ENCODE measurements around the gene COMT. TPM values are rescaled to one million over a fixed set of nuclear protein-coding genes. Genes with fewer than 3 reads are reported as not detected.

The COMT gene
- total and polyA plus RNA-seq, 4 donors = 96.7 to 176 (median 106) TPM

Small RNA genes within 50 kb of the gene (microRNA-seq; reads per million reads assigned to microRNA genes)
- 0 reads per million in 2 donors for gene MIR4761

Other genes starting within 250 kb of the COMT start
- 10 to 100 TPM; 32.5 to 41.5 TPM for gene SEPTIN5, start 227.3 kb upstream of the COMT start, total RNA-seq
- gene SEPTIN5, start 227.3 kb upstream of the COMT start, polyA plus RNA-seq = 10 to 100 TPM; 26.9 to 63.3 TPM
- gene GP1BB, start 218.2 kb upstream of the COMT start, total RNA-seq = 1 to 10 TPM in 1 of 2 donors, not detected in 1; 3.6 TPM
- gene GP1BB, start 218.2 kb upstream of the COMT start, polyA plus RNA-seq = 10 to 100 TPM in 1 of 2 donors, 1 to 10 TPM in 1; 8.1 to 29.7 TPM
- 1 to 10 TPM; 2.3 to 5.6 TPM for gene TBX1, start 181.0 kb upstream of the COMT start, total RNA-seq
- gene TBX1, start 181.0 kb upstream of the COMT start, polyA plus RNA-seq = 1 to 10 TPM; 1.1 to 7.8 TPM
- 1 to 10 TPM; 4.7 to 5.0 TPM for gene GNB1L, start 86.9 kb upstream of the COMT start, total RNA-seq
- gene GNB1L, start 86.9 kb upstream of the COMT start, polyA plus RNA-seq = 10 to 100 TPM in 1 of 2 donors, 1 to 10 TPM in 1; 4.3 to 12.6 TPM
- gene RTL10, start 86.9 kb upstream of the COMT start, total RNA-seq = 10 to 100 TPM in 1 of 2 donors, 1 to 10 TPM in 1; 7.7 to 16.6 TPM
- 1 to 10 TPM; 5.5 to 8.0 TPM for gene RTL10, start 86.9 kb upstream of the COMT start, polyA plus RNA-seq
- gene TXNRD2, start within 50 bp of the COMT start, total RNA-seq = 10 to 100 TPM; 21.0 to 29.5 TPM
- gene TXNRD2, start within 50 bp of the COMT start, polyA plus RNA-seq = 10 to 100 TPM; 13.3 to 59.0 TPM
- 10 to 100 TPM; 59.7 to 64.4 TPM for gene ARVCF, start 75.1 kb downstream of the COMT start, total RNA-seq
- 100 to 1,000 TPM in 1 of 2 donors, 10 to 100 TPM in 1; 15.4 to 102 TPM for gene ARVCF, start 75.1 kb downstream of the COMT start, polyA plus RNA-seq
- 10 to 100 TPM; 35.2 to 45.3 TPM for gene TANGO2, start 79.3 kb downstream of the COMT start, total RNA-seq
- gene TANGO2, start 79.3 kb downstream of the COMT start, polyA plus RNA-seq = 10 to 100 TPM; 24.8 to 38.0 TPM
- gene DGCR8, start 138.5 kb downstream of the COMT start, total RNA-seq = 10 to 100 TPM; 31.9 to 43.9 TPM
- 10 to 100 TPM in 1 of 2 donors, 1 to 10 TPM in 1; 5.5 to 22.5 TPM for gene DGCR8, start 138.5 kb downstream of the COMT start, polyA plus RNA-seq
- 10 to 100 TPM; 49.8 to 54.7 TPM for gene RANBP1, start 174.3 kb downstream of the COMT start, total RNA-seq
- 10 to 100 TPM; 57.6 to 75.0 TPM for gene RANBP1, start 174.3 kb downstream of the COMT start, polyA plus RNA-seq
- 10 to 100 TPM; 42.5 to 49.8 TPM for gene TRMT2A, start 175.5 kb downstream of the COMT start, total RNA-seq
- gene TRMT2A, start 175.5 kb downstream of the COMT start, polyA plus RNA-seq = 100 to 1,000 TPM in 1 of 2 donors, 10 to 100 TPM in 1; 15.9 to 152 TPM
- gene ZDHHC8, start 190.0 kb downstream of the COMT start, total RNA-seq = 10 to 100 TPM; 56.0 to 71.9 TPM
- 10 to 100 TPM in 1 of 2 donors, 1 to 10 TPM in 1; 6.3 to 37.1 TPM for gene ZDHHC8, start 190.0 kb downstream of the COMT start, polyA plus RNA-seq
- gene CCDC188, start 209.3 kb downstream of the COMT start, total RNA-seq = 1 to 10 TPM in 1 of 2 donors, under 1 TPM in 1; 0.78 to 4.0 TPM
- gene CCDC188, start 209.3 kb downstream of the COMT start, polyA plus RNA-seq = not detected

Measured in aorta (tissue), 4 donors.